IPS-15b (cell line): ENCODE results near the gene CDKN1B.
"Not testable (repeated sequence)": the region's sequence is repeated elsewhere in the genome, so short reads cannot be mapped to it uniquely, and the experiment has no call there.

ENCODE experiments used
- H3K27me3 ChIP-seq: one replicate; pipeline ENCODE4 v1.6.1; 2013; ENCODE audit warnings: low read length; ENCODE audit not compliant: control insufficient read depth, insufficient read depth
- H3K36me3 ChIP-seq: one replicate; pipeline ENCODE4 v1.6.1; 2013; ENCODE audit warnings: low read length; ENCODE audit not compliant: control insufficient read depth, insufficient read depth
- H3K4me1 ChIP-seq: one replicate; pipeline ENCODE4 v1.6.1; 2013; ENCODE audit warnings: mild to moderate bottlenecking, low read length; ENCODE audit not compliant: control insufficient read depth, insufficient read depth
- H3K4me3 ChIP-seq: one replicate; pipeline ENCODE4 v1.5.1; 2013; ENCODE audit warnings: low read depth, low read length
- H3K9ac ChIP-seq: one replicate; pipeline ENCODE4 v1.6.1; 2013; ENCODE audit warnings: low read depth, mild to moderate bottlenecking, low read length
- H3K9me3 ChIP-seq: one replicate; pipeline ENCODE4 v1.6.1; 2013; ENCODE audit warnings: mild to moderate bottlenecking, low read length; ENCODE audit not compliant: control insufficient read depth, insufficient read depth

Gene CDKN1B

GRCh38 chr12:12731178-12731577 is 14.0 kb downstream of the CDKN1B start:
- peaks cover 8% of the 10 kb centered on the region for H3K27me3 ChIP-seq
- no peaks in the 10 kb centered on the region for H3K4me1 ChIP-seq
- no peaks in the 10 kb centered on the region for H3K9me3 ChIP-seq
- no peaks in the 10 kb centered on the region for H3K36me3 ChIP-seq
- H3K9ac ChIP-seq: no peak overlapping the region
- H3K4me3 ChIP-seq: no peak overlapping the region

- H3K9ac ChIP-seq: no peak overlapping the region
- no peaks in the 10 kb centered on the region for H3K9me3 ChIP-seq
- H3K27me3 ChIP-seq: peaks cover 3% of the 10 kb centered on the region
- H3K4me1 ChIP-seq: peaks cover 2% of the 10 kb centered on the region
- H3K36me3 ChIP-seq: no peaks in the 10 kb centered on the region
- H3K4me3 ChIP-seq: no peak overlapping the region
Measured at GRCh38 chr12:12731785-12732184, 14.6 kb downstream of the CDKN1B start.

GRCh38 chr12:12733118-12733517 is 15.9 kb downstream of the CDKN1B start:
- no peaks in the 10 kb centered on the region for H3K36me3 ChIP-seq
- no peaks in the 10 kb centered on the region for H3K9me3 ChIP-seq
- no peak overlapping the region for H3K9ac ChIP-seq
- no peaks in the 10 kb centered on the region for H3K27me3 ChIP-seq
- peaks cover 3% of the 10 kb centered on the region for H3K4me1 ChIP-seq
- no peak overlapping the region for H3K4me3 ChIP-seq

GRCh38 chr12:12734054-12734453 is 16.9 kb downstream of the CDKN1B start:
- no peaks in the 10 kb centered on the region for H3K27me3 ChIP-seq
- no peak overlapping the region for H3K4me3 ChIP-seq

GRCh38 chr12:12734561-12735071 is 17.4 kb downstream of the CDKN1B start:
- no peak overlapping the region for H3K9ac ChIP-seq
- H3K9me3 ChIP-seq: no peaks in the 10 kb centered on the region
- no peak overlapping the region for H3K4me3 ChIP-seq
- H3K4me1 ChIP-seq: peaks cover 3% of the 10 kb centered on the region
- no peaks in the 10 kb centered on the region for H3K36me3 ChIP-seq
- no peaks in the 10 kb centered on the region for H3K27me3 ChIP-seq

More at GRCh38 chr12:12734054-12734453, 16.9 kb downstream of the CDKN1B start:
- Histone ChIP-seq H3K4me1 (peaks cover 3% of the 10 kb centered on the region), H3K9ac (no peak overlapping the region), H3K9me3 (no peaks in the 10 kb centered on the region), H3K36me3 (no peaks in the 10 kb centered on the region)

GRCh38 chr12:12735301-12735700 is 18.1 kb downstream of the CDKN1B start:
- H3K4me3 ChIP-seq: no peak overlapping the region
- H3K27me3 ChIP-seq: no peaks in the 10 kb centered on the region
- H3K9me3 ChIP-seq: no peaks in the 10 kb centered on the region
- H3K9ac ChIP-seq: no peak overlapping the region
- H3K36me3 ChIP-seq: no peaks in the 10 kb centered on the region
- H3K4me1 ChIP-seq: peaks cover 3% of the 10 kb centered on the region

- H3K4me3 ChIP-seq: no peak overlapping the region
- no peaks in the 10 kb centered on the region for H3K9me3 ChIP-seq
- peaks cover 3% of the 10 kb centered on the region for H3K4me1 ChIP-seq
- no peaks in the 10 kb centered on the region for H3K36me3 ChIP-seq
- H3K27me3 ChIP-seq: no peaks in the 10 kb centered on the region
- no peak overlapping the region for H3K9ac ChIP-seq
Measured at GRCh38 chr12:12736759-12737676, 19.9 kb downstream of the CDKN1B start.

GRCh38 chr12:12738152-12738551 is 21.0 kb downstream of the CDKN1B start:
- not testable (repeated sequence) for H3K9ac ChIP-seq, H3K4me3 ChIP-seq, H3K4me1 ChIP-seq, H3K9me3 ChIP-seq, H3K36me3 ChIP-seq, H3K27me3 ChIP-seq

GRCh38 chr12:12741660-12742059 is 24.5 kb downstream of the CDKN1B start:
- no peak overlapping the region for H3K9ac ChIP-seq
- H3K9me3 ChIP-seq: no peaks in the 10 kb centered on the region
- H3K27me3 ChIP-seq: no peaks in the 10 kb centered on the region
- H3K4me1 ChIP-seq: peaks cover 2% of the 10 kb centered on the region
- no peaks in the 10 kb centered on the region for H3K36me3 ChIP-seq
- H3K4me3 ChIP-seq: no peak overlapping the region

GRCh38 chr12:12744546-12745305 is 27.6 kb downstream of the CDKN1B start:
- Histone ChIP-seq H3K9me3 (no peaks in the 10 kb centered on the region), H3K9ac (no peak overlapping the region), H3K4me3 (no peak overlapping the region), H3K27me3 (no peaks in the 10 kb centered on the region), H3K4me1 (no peaks in the 10 kb centered on the region), H3K36me3 (no peaks in the 10 kb centered on the region)

- no peaks in the 10 kb centered on the region for H3K27me3 ChIP-seq
- H3K4me3 ChIP-seq: no peak overlapping the region
- H3K9me3 ChIP-seq: no peaks in the 10 kb centered on the region
- no peaks in the 10 kb centered on the region for H3K36me3 ChIP-seq
- H3K4me1 ChIP-seq: no peaks in the 10 kb centered on the region
- H3K9ac ChIP-seq: no peak overlapping the region
Measured at GRCh38 chr12:12745576-12746211, 28.5 kb downstream of the CDKN1B start.
